ENCODE measurements around the gene TMEFF2.

The TMEFF2 gene

GRCh38 chr2:191957996-191958860 is 236.5 kb downstream of the TMEFF2 start:
- no peak for DNase-seq

GRCh38 chr2:191954451-191954850 is 240.3 kb downstream of the TMEFF2 start:
- no peak for DNase-seq

- DNase-seq = no peak
These were observed 242.0 kb downstream of the TMEFF2 start for GRCh38 chr2:191952515-191953270.

GRCh38 chr2:191951832-191952231 is 242.9 kb downstream of the TMEFF2 start:
- no peak for DNase-seq

GRCh38 chr2:191951376-191951775 is 243.4 kb downstream of the TMEFF2 start:
- no peak for DNase-seq

GRCh38 chr2:191950132-191950874 is 244.4 kb downstream of the TMEFF2 start:
- DNase-seq = no peak

- no peak for DNase-seq
These were observed 247.5 kb downstream of the TMEFF2 start for GRCh38 chr2:191947235-191947634.

GRCh38 chr2:191946471-191947182 is 248.1 kb downstream of the TMEFF2 start:
- no peak for DNase-seq

- DNase-seq = no peak
These were observed 249.1 kb downstream of the TMEFF2 start for GRCh38 chr2:191945623-191946022.

- no peak for DNase-seq
These were observed 252.0 kb downstream of the TMEFF2 start for GRCh38 chr2:191942739-191943103.

GRCh38 chr2:191942090-191942738 is 252.5 kb downstream of the TMEFF2 start:
- no peak for DNase-seq

GRCh38 chr2:191941376-191941929 is 253.3 kb downstream of the TMEFF2 start:
- DNase-seq = no peak

- DNase-seq = no peak
These were observed 256.0 kb downstream of the TMEFF2 start for GRCh38 chr2:191938779-191939178.

- no peak for DNase-seq
These were observed 257.8 kb downstream of the TMEFF2 start for GRCh38 chr2:191936882-191937405.

GRCh38 chr2:191935247-191935646 is 259.5 kb downstream of the TMEFF2 start:
- no peak for DNase-seq

- DNase-seq = no peak
These were observed 261.2 kb downstream of the TMEFF2 start for GRCh38 chr2:191933307-191934105.

GRCh38 chr2:191932286-191932685 is 262.4 kb downstream of the TMEFF2 start:
- DNase-seq = no peak

- DNase-seq = no peak
These were observed 263.4 kb downstream of the TMEFF2 start for GRCh38 chr2:191931329-191931728.

- DNase-seq = no peak
These were observed 264.5 kb downstream of the TMEFF2 start for GRCh38 chr2:191930205-191930604.

GRCh38 chr2:191929288-191929687 is 265.4 kb downstream of the TMEFF2 start:
- DNase-seq = no peak

GRCh38 chr2:191927991-191928390 is 266.7 kb downstream of the TMEFF2 start:
- no peak for DNase-seq

Measured in stimulated activated naive CD4-positive, alpha-beta T cell treated with Interleukin-2 at 50 U/mL for 16 hours (primary cell).